Skeletal muscle satellite cell (primary cell): ENCODE results near the gene LYPLA2.
"Not testable (repeated sequence)": the region's sequence is repeated elsewhere in the genome, so short reads cannot be mapped to it uniquely, and the experiment has no call there.

ENCODE experiments used
- H3K27me3 ChIP-seq: 2 replicates; pipeline ENCODE4 v1.7.0; 2013; ENCODE audit warnings: low read length; ENCODE audit not compliant: control insufficient read depth, insufficient read depth
- H3K36me3 ChIP-seq: 2 replicates; pipeline ENCODE4 v1.7.0; 2013; ENCODE audit warnings: mild to moderate bottlenecking, control low read depth, low read length; ENCODE audit not compliant: insufficient read depth
- H3K4me1 ChIP-seq: 2 replicates; pipeline ENCODE4 v1.7.0; 2013; ENCODE audit warnings: low read length; ENCODE audit not compliant: control insufficient read depth, insufficient read depth
- H3K4me2 ChIP-seq: 2 replicates; pipeline ENCODE4 v1.7.0; 2013; ENCODE audit warnings: mild to moderate bottlenecking, low read length
- H3K4me3 ChIP-seq: 2 replicates; pipeline ENCODE4 v1.7.0; 2013; ENCODE audit warnings: low read length
- H3K9ac ChIP-seq: 2 replicates; pipeline ENCODE4 v1.7.0; 2013; ENCODE audit warnings: mild to moderate bottlenecking, low read depth, low read length, moderate library complexity
- H3K9me3 ChIP-seq: replicated peaks from 2 replicates; pipeline ENCODE4 v1.7.0; 2013; ENCODE audit warnings: mild to moderate bottlenecking, control low read depth, low read length

LYPLA2 gene

GRCh38 chr1:23784846-23785245, 6.1 kb upstream of the LYPLA2 start:
- H3K4me1 ChIP-seq, result peaks cover 14% of the 10 kb centered on the region
- H3K36me3 ChIP-seq, result peaks cover 51% of the 10 kb centered on the region
- no peak overlapping the region for H3K4me2 ChIP-seq
- H3K9me3 ChIP-seq, result no peaks in the 10 kb centered on the region
- no peak overlapping the region for H3K9ac ChIP-seq
- H3K27me3 ChIP-seq, result no peaks in the 10 kb centered on the region
- H3K4me3 ChIP-seq, result no peak overlapping the region

- no peak overlapping the region for H3K4me2 ChIP-seq
- H3K4me3 ChIP-seq, result no peak overlapping the region
- H3K9ac ChIP-seq, result no peak overlapping the region
- H3K36me3 ChIP-seq, result peaks cover 47% of the 10 kb centered on the region
- no peaks in the 10 kb centered on the region for H3K9me3 ChIP-seq
- peaks cover 21% of the 10 kb centered on the region for H3K4me1 ChIP-seq
- H3K27me3 ChIP-seq, result no peaks in the 10 kb centered on the region
These were observed 3.2 kb upstream of the LYPLA2 start for GRCh38 chr1:23787701-23788100.

GRCh38 chr1:23788695-23789094, 2.2 kb upstream of the LYPLA2 start:
- Histone ChIP-seq H3K36me3 (peaks cover 54% of the 10 kb centered on the region), H3K4me2 (no peak overlapping the region), H3K9me3 (no peaks in the 10 kb centered on the region), H3K4me3 (no peak overlapping the region), H3K27me3 (no peaks in the 10 kb centered on the region), H3K9ac (no peak overlapping the region), H3K4me1 (peaks cover 28% of the 10 kb centered on the region)

GRCh38 chr1:23791516-23792047, 637 bp downstream of the LYPLA2 start:
- H3K36me3 ChIP-seq, result peaks cover 51% of the 10 kb centered on the region
- H3K4me3 ChIP-seq, result peak overlapping the region; percentile 84
- peak overlapping the region; percentile 87 for H3K9ac ChIP-seq
- H3K27me3 ChIP-seq, result no peaks in the 10 kb centered on the region
- H3K4me1 ChIP-seq, result peaks cover 28% of the 10 kb centered on the region
- peak overlapping the region; percentile 84 for H3K4me2 ChIP-seq
- no peaks in the 10 kb centered on the region for H3K9me3 ChIP-seq

GRCh38 chr1:23792151-23792945, 1.4 kb downstream of the LYPLA2 start:
- Histone ChIP-seq H3K36me3 (peaks cover 48% of the 10 kb centered on the region), H3K4me3 (peak overlapping the region; percentile 84), H3K9ac (peak overlapping the region; percentile 87)

GRCh38 chr1:23793018-23793781, 2.3 kb downstream of the LYPLA2 start:
- Histone ChIP-seq H3K9me3 (no peaks in the 10 kb centered on the region), H3K4me2 (peak overlapping the region; percentile 84), H3K4me1 (peaks cover 28% of the 10 kb centered on the region), H3K4me3 (no peak overlapping the region), H3K36me3 (peaks cover 50% of the 10 kb centered on the region), H3K9ac (peak overlapping the region; percentile 87), H3K27me3 (no peaks in the 10 kb centered on the region)

More at GRCh38 chr1:23792151-23792945, 1.4 kb downstream of the LYPLA2 start:
- no peaks in the 10 kb centered on the region for H3K9me3 ChIP-seq
- peaks cover 28% of the 10 kb centered on the region for H3K4me1 ChIP-seq
- H3K4me2 ChIP-seq, result peak overlapping the region; percentile 84
- no peaks in the 10 kb centered on the region for H3K27me3 ChIP-seq

GRCh38 chr1:23793861-23794731, 3.2 kb downstream of the LYPLA2 start:
- no peaks in the 10 kb centered on the region for H3K27me3 ChIP-seq
- peaks cover 52% of the 10 kb centered on the region for H3K36me3 ChIP-seq
- no peak overlapping the region for H3K9ac ChIP-seq
- H3K4me3 ChIP-seq, result no peak overlapping the region
- H3K9me3 ChIP-seq, result no peaks in the 10 kb centered on the region
- H3K4me1 ChIP-seq, result peaks cover 33% of the 10 kb centered on the region
- no peak overlapping the region for H3K4me2 ChIP-seq

- H3K4me2 ChIP-seq, H3K9me3 ChIP-seq, H3K27me3 ChIP-seq, H3K4me3 ChIP-seq, H3K9ac ChIP-seq: not testable (repeated sequence)
- Histone ChIP-seq H3K36me3 (peaks cover 50% of the 10 kb centered on the region), H3K4me1 (peaks cover 33% of the 10 kb centered on the region)
These were observed 3.8 kb downstream of the LYPLA2 start for GRCh38 chr1:23794732-23795182.

- Histone ChIP-seq H3K27me3 (no peaks in the 10 kb centered on the region), H3K4me2 (no peak overlapping the region), H3K9me3 (no peaks in the 10 kb centered on the region), H3K9ac (no peak overlapping the region), H3K4me1 (peaks cover 26% of the 10 kb centered on the region), H3K36me3 (peaks cover 50% of the 10 kb centered on the region), H3K4me3 (no peak overlapping the region)
These were observed 4.9 kb downstream of the LYPLA2 start for GRCh38 chr1:23795676-23796465.

GRCh38 chr1:23796466-23797271, 5.7 kb downstream of the LYPLA2 start:
- Histone ChIP-seq H3K27me3 (no peaks in the 10 kb centered on the region), H3K36me3 (peaks cover 50% of the 10 kb centered on the region), H3K4me3 (no peak overlapping the region), H3K9me3 (no peaks in the 10 kb centered on the region), H3K4me1 (peaks cover 33% of the 10 kb centered on the region), H3K9ac (no peak overlapping the region), H3K4me2 (no peak overlapping the region)
